HG03571 (cell line): ENCODE data around the gene SMIM14.
"Not testable (repeated sequence)": the region's sequence is repeated elsewhere in the genome, so short reads cannot be mapped to it uniquely, and the experiment has no call there.

Experiments
- ATAC-seq: cut with Tn5 transposase; IDR thresholded peaks from one replicate; pipeline ENCODE4 v1.9.1; 2021; ENCODE audit not compliant: unreplicated experiment

The SMIM14 gene

GRCh38 chr4:39504538-39504937 is 134.1 kb downstream of the SMIM14 start:
- ATAC-seq = no peak

GRCh38 chr4:39502664-39503035 is 136.0 kb downstream of the SMIM14 start:
- ATAC-seq = not testable (repeated sequence)

- ATAC-seq = no peak
Measured at GRCh38 chr4:39502019-39502663, 136.5 kb downstream of the SMIM14 start.

- no peak for ATAC-seq
Measured at GRCh38 chr4:39498727-39499020, 140.0 kb downstream of the SMIM14 start.

GRCh38 chr4:39497909-39498726 is 140.5 kb downstream of the SMIM14 start:
- ATAC-seq = no peak
